HFF-Myc (cell line): ENCODE data around the gene AP3D1.

Source experiments
- DNase-seq: peaks from one replicate; pipeline ENCODE4 v3.0.0-alpha.2; 2011; ENCODE audit warnings: low read depth; ENCODE audit errors: extremely low read depth
- H3K4me3 ChIP-seq: replicated peaks from 2 replicates; pipeline ENCODE4 v1.5.1; 2011; ENCODE audit warnings: low read depth, mild to moderate bottlenecking, control low read depth, low read length
- TF ChIP-seq, protein P1 (sequence below): IDR thresholded peaks from 2 replicates; pipeline ENCODE4 v1.5.1; 2012; ENCODE audit warnings: mild to moderate bottlenecking, low read depth, low read length, control low read depth; ENCODE audit errors: missing control alignments

Gene AP3D1

DNA sequence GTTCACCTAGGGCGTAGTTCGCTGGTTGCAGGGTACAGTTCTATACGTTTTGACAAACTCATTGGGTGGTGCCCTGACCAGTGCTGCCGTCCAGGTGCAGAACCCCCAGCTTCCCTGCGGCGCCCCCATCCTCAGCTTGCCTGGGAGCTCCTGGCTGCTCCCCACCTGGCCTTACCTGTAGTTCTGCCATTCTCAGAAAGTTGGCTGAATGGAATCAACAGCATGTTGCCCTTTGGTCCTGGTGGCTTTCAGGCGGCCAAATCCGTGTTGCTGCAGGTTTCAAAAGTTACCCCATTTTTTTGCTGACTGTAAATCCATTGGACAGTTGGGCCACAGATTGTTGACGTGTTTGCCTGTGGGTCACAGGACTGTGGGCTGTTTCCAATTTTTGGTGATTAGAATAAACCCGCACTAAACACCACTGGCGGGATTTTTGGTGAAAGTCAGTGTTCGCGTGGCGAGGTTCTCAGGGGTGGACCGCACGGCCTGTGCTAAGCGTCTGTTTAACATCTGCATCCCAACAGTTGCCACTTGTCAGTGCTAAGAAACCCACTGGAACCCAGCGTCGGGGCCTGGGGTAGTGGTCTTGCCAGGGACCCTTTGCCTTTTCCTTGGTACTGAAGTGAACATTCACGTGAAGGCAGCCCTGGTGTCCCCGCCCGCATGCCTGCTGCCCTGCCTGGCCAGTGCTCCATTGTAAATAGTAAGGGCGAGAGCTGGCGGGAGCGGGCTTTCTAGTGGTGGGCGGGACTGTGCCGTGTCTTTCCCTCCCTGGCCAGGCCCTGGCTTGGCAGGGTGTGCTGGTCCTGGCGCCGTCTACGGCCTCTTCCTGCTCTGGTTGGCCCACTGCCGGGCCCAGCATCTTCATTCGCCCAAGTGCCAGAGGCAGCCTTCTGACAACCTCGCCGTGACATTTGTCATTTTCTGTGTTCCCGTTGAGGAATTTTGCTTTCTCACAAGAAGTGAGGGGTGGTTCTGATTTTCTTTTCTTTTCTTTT is 15.7 kb upstream of the AP3D1 start:
- H3K4me3 ChIP-seq, result peak overlapping the region; percentile 62

DNA sequence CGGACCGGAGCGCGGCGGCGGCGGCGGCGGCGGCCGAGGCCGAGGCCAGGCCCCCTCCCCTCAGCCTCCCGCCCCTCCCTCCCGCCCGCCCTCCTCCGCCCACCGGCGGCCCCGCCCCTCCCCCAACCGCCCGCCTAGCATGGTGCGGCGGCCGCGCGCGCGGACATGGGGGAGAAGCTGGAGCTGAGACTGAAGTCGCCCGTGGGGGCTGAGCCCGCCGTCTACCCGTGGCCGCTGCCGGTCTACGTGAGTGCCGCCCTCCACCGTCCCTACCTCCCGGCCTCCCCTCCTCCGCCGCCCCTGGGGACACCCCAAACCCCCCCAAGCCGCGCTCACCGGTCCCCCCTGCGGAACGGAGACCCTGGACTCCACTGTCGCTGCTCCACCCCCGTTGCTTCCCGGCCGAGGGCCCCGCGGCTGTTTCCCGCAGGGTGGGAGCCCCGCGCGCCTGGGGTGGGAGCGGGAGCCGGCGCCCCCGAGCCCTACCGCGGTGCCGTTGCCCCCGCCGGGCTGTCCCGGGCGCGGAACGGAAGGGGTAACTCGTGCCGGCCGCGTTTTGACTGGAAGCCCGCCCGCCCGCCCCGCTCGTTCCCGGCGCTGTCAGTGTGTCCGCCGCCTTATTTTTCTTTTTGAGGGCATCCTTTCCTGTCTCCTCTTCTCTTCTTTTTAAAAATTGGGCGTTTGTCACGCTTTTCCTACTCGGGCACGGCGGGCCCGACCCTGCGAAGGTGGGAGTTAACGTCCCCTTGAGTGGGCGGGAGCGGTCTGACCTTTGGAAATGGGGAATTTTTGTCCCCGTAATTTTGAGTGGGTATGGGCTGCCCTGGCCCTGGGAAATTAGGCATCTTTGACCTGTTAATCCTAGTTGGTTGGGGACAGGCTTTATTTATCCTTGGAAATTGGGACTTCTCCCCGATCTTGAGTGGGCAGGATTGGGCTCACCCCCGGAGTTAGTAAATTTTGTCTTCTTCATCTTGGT is 12.9 kb upstream of the AP3D1 start:
- DNase-seq, result no peak
- H3K4me3 ChIP-seq, result peak overlapping the region; percentile 62
- TF ChIP-seq, protein P1, sequence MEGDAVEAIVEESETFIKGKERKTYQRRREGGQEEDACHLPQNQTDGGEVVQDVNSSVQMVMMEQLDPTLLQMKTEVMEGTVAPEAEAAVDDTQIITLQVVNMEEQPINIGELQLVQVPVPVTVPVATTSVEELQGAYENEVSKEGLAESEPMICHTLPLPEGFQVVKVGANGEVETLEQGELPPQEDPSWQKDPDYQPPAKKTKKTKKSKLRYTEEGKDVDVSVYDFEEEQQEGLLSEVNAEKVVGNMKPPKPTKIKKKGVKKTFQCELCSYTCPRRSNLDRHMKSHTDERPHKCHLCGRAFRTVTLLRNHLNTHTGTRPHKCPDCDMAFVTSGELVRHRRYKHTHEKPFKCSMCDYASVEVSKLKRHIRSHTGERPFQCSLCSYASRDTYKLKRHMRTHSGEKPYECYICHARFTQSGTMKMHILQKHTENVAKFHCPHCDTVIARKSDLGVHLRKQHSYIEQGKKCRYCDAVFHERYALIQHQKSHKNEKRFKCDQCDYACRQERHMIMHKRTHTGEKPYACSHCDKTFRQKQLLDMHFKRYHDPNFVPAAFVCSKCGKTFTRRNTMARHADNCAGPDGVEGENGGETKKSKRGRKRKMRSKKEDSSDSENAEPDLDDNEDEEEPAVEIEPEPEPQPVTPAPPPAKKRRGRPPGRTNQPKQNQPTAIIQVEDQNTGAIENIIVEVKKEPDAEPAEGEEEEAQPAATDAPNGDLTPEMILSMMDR, result no peak

More for the DNA sequence above, 15.7 kb upstream of the AP3D1 start:
- TF ChIP-seq, protein P1, result no peak
- no peak for DNase-seq

DNA sequence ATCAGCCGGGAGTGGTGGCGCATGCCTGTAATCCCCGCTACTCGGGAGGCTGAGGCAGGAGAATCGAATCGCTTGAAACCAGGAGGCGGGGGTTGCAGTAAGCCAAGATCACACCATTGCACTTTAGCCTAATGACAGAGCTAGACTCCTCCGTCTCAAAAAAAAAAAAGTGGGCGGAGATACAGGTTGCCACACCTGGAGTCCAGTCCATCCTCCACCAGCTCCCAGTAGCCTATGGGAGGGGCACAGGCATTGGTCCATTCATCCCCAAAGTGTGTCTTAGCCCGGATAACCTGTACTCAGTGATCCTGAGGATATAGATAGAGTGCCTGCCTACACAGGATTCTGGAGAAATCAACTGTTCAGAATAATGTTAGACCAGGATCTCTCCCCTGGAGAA is 9.0 kb upstream of the AP3D1 start:
- DNase-seq, result no peak
- no peak overlapping the region for H3K4me3 ChIP-seq
- TF ChIP-seq, protein P1, result no peak

DNA sequence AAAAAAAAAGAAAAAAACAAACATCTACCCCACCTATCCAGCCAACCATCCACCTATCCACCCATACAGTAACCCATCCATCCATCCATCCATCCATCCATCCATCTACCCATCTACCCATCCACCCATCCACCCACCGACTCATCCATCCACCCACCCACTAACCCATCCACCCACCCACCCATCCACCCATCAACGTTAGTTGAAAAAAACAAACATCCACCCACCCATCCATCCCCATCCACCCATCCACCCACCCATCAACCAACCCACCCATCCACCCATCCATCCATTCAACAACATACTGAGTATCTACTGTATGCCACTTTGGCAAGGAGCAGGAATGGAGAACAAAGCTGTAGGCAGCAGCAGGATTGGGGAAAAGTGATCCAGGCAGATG is 6.1 kb upstream of the AP3D1 start:
- no peak for DNase-seq
- TF ChIP-seq, protein P1, result no peak
- no peak overlapping the region for H3K4me3 ChIP-seq

DNA sequence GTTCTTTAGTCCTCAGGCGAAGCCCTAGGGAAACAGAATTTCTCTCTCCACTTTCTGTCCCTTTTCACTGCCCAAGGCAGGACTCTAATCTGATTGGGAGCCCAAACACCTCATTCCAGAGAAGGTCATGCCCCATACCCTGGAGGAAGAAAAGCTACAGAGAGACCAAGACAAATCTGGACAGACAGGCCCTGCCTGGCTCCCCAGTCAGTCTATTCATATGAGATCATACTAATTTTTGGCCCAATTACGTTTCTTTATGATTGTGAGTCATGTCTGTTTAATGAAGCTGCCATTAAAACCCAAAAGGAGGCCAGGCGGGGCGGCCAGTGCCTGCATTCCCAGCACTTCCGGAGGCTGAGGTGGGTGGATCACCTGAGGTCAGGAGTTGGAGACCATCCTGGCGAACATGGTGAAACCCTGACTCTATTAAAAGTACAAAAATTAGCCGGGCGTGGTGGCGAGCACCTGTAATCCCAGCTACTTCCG is 3.3 kb upstream of the AP3D1 start:
- no peak for DNase-seq
- no peak overlapping the region for H3K4me3 ChIP-seq
- TF ChIP-seq, protein P1, result no peak

DNA sequence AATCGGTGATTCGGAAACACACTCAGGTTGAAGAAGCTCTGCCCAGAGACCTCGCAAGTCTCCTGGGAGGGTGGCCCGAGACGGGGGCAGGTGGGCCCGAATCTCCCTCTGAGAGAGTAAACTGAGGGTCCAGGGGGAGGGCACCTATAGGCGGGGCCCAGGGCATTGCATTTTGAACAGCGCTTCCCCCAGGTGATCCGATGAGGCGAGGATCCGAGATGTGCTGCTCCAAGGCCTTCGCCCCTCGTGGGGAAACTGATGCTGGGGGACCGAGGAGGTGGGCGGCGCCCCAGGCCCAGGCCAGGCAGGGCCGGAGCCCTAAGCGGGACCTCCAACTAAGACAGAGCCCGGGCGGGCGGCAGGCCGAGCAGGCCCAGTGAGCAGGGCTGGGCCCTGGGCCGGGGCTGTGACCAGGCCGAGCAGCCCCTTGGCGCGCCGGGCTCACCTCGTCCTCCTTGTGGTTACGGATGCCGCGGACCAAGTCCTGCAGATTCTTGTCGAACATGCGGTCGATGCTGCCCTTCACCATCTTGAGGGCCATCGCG is 500 bp downstream of the AP3D1 start:
- no peak for DNase-seq
- TF ChIP-seq, protein P1, result no peak
- peak overlapping the region; percentile 96 for H3K4me3 ChIP-seq
